ENCODE data around the gene ITGB8. TPM values are rescaled to one million over a fixed set of nuclear protein-coding genes. Genes with fewer than 3 reads are reported as not detected.

The ITGB8 gene
- total RNA-seq, 2 donors from 2014 or later, result 0.05 to 0.26 TPM

DNA sequence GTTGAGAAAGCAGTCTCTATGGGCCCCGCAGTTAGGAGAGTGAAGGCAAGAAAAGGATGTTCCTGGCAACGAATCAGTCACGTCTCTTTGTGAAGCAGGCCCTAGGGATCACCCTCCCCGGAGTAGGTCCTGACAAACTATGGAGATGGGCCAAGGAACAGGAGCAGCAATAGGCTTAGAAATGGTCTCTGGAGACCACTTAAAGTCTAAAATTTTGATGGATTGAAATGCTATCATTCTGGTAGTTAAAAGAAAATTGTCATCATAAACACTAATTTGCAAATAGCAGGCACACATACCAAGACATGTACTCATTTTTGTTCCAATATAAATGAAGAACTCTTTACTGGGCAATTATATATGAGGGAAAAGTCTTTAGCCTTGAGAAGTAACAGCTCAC lies 123.5 kb downstream of the ITGB8 start:
- H3K4me3 Mint-ChIP-seq, result no peak overlapping the region
- no peaks in the 10 kb centered on the region for H3K9me3 Mint-ChIP-seq
- no peak for ATAC-seq (replicated peaks)
- H3K27me3 Mint-ChIP-seq, result no peaks in the 10 kb centered on the region
- H3K36me3 Mint-ChIP-seq (ENCODE audit: low read depth), result no peaks in the 10 kb centered on the region
- no peaks in the 10 kb centered on the region for H3K4me1 Mint-ChIP-seq
- no peak overlapping the region for H3K27ac Mint-ChIP-seq

DNA sequence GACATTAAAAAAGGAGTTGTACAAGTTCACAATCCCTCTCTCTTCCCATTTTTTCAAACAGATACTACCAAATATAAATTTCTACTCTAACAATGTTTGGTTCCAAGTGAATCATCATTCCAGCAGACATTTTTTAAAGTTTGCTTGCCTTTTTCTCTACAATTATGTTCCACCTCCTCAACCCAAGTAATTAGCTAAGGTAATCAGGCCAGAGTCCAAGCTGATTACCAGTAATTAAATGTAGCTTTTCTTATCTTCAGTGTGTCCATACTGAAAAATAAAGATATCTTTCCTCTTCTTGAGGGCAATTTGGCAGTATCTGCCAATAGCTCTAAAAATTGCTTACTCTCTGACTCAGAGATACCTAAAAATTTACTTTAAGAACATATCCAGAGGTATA lies 126.0 kb downstream of the ITGB8 start:
- Mint-ChIP-seq H3K36me3 (ENCODE audit: low read depth) (no peaks in the 10 kb centered on the region), H3K4me1 (no peaks in the 10 kb centered on the region), H3K4me3 (no peak overlapping the region), H3K27ac (no peak overlapping the region), H3K9me3 (no peaks in the 10 kb centered on the region), H3K27me3 (no peaks in the 10 kb centered on the region)
- ATAC-seq (replicated peaks), result no peak

DNA sequence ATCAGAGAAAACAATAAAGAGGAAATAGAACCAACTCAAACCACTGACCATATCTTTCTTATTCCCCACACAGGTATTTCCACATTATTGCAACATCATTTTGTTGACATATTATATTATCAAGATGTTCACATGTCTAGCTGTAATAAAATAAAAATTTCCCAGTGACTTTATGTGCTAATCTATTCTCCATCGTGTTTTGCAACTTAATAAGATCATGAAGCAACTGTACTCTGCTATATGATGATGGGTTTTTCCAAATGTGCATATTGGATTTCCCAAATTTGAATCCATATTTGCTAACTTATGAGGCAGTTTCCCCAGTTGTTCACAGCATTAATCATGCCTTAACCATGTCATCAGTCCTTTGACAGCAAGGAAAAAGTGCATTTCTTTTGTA lies 127.8 kb downstream of the ITGB8 start:
- H3K36me3 Mint-ChIP-seq (ENCODE audit: low read depth), result no peaks in the 10 kb centered on the region
- H3K27ac Mint-ChIP-seq, result no peak overlapping the region
- H3K9me3 Mint-ChIP-seq, result no peaks in the 10 kb centered on the region
- no peak overlapping the region for H3K4me3 Mint-ChIP-seq
- ATAC-seq (replicated peaks), result no peak
- H3K27me3 Mint-ChIP-seq, result no peaks in the 10 kb centered on the region
- H3K4me1 Mint-ChIP-seq, result no peaks in the 10 kb centered on the region

DNA sequence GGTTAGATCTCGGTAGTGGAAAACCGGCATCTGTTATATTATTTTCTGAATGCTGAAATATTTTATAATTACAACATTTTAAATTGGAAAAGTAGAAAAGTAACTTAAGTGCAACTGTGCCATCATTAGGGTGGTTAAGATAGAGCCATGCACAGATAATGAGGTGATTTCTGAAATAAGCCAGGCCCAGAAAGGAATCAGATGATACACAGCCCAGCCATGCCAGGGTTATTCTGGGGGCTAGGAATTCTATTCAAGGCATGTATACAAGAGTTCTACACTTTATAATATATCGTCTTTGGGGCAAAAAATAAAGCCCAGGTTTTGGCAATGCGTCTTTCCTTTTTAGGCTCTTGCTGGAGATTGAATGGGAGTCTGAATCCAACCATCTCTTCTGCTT lies 128.7 kb downstream of the ITGB8 start:
- Mint-ChIP-seq H3K4me3 (no peak overlapping the region), H3K4me1 (no peaks in the 10 kb centered on the region), H3K9me3 (no peaks in the 10 kb centered on the region), H3K36me3 (ENCODE audit: low read depth) (no peaks in the 10 kb centered on the region), H3K27ac (no peak overlapping the region), H3K27me3 (no peaks in the 10 kb centered on the region)
- no peak for ATAC-seq (replicated peaks)

DNA sequence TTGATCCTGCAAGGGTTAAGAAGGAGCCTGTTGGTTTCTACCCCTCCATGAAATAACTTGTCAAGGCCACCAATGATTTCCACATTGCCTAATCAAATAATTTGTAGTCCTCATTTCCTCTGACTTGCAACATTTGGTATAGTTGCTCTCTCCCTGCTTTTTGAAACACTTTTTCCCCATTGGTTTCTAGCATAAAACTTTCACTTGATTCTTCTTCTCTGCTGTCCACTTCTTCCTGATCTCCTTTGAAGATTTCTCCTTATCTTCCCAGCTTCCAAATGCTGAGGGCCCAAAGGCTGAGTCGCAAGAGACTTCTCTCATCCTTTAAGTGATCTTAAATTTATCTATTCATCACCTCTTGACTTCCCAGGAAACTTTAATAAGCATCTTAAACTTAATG lies 134.2 kb downstream of the ITGB8 start:
- no peaks in the 10 kb centered on the region for H3K36me3 Mint-ChIP-seq (ENCODE audit: low read depth)
- no peaks in the 10 kb centered on the region for H3K27me3 Mint-ChIP-seq
- no peaks in the 10 kb centered on the region for H3K4me1 Mint-ChIP-seq
- H3K9me3 Mint-ChIP-seq, result no peaks in the 10 kb centered on the region
- H3K4me3 Mint-ChIP-seq, result no peak overlapping the region
- no peak overlapping the region for H3K27ac Mint-ChIP-seq
- ATAC-seq (replicated peaks), result no peak

Other genes starting within 250 kb of the ITGB8 start
- 1 to 10 TPM; 1.5 to 2.5 TPM for gene MACC1, start 113.5 kb upstream of the ITGB8 start, total RNA-seq